ENCODE data around the gene HIP1R. TPM values are rescaled to one million over a fixed set of nuclear protein-coding genes. Genes with fewer than 3 reads are reported as not detected.

Gene HIP1R
- polyA plus RNA-seq, 1 experiment, result 12.8 TPM

GRCh38 chr12:122865268-122866231 lies 30.3 kb downstream of the HIP1R start:
- Histone ChIP-seq H3K4me3 (ENCODE audit: low read depth, low read length) (no peak overlapping the region), H3K36me3 (ENCODE audit: control insufficient read depth, insufficient read depth, low read length) (peaks cover 23% of the 10 kb centered on the region), H3K27me3 (ENCODE audit: control insufficient read depth, insufficient read depth, low read length) (no peaks in the 10 kb centered on the region)
- POLR2A ChIA-PET, result no interaction called here
- DNase-seq (ENCODE audit: low read depth), result no peak
- CTCF ChIA-PET, result interaction anchor here (0.7 to 11.1 kb wide), 5 partner anchors 15 to 737 kb away, joined by 3 to 275 read pairs (median 3); partner anchors contain the start of gene DDX55
- TF ChIP-seq, protein P1, sequence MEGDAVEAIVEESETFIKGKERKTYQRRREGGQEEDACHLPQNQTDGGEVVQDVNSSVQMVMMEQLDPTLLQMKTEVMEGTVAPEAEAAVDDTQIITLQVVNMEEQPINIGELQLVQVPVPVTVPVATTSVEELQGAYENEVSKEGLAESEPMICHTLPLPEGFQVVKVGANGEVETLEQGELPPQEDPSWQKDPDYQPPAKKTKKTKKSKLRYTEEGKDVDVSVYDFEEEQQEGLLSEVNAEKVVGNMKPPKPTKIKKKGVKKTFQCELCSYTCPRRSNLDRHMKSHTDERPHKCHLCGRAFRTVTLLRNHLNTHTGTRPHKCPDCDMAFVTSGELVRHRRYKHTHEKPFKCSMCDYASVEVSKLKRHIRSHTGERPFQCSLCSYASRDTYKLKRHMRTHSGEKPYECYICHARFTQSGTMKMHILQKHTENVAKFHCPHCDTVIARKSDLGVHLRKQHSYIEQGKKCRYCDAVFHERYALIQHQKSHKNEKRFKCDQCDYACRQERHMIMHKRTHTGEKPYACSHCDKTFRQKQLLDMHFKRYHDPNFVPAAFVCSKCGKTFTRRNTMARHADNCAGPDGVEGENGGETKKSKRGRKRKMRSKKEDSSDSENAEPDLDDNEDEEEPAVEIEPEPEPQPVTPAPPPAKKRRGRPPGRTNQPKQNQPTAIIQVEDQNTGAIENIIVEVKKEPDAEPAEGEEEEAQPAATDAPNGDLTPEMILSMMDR (IDR thresholded peaks at IDR 0.05; ENCODE audit: insufficient read depth, low read depth, low read length), result peak; percentile 37

DNA sequence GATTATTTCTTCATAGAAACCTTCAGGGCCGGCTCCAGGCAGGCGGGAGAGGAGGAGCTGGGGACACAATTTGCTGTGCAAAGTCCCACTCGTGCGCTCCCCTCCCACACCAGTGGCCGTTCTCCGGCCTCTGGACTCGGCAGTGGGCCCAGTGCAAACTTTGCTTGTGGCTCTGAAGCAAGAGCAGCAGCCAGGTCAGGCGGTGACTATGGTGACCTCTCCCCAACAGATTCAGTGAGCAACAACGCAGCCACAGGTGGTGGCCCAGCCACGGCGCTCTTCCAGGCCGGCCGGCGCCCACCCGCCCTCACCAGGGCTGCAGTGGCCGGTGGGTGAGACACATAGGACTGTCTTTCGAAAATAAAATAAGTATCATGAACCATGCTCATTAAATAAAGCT lies 31.1 kb downstream of the HIP1R start:
- peaks cover 23% of the 10 kb centered on the region for H3K36me3 ChIP-seq (ENCODE audit: control insufficient read depth, insufficient read depth, low read length)
- ChIA-PET CTCF (interaction anchor here (0.6 to 1.1 kb wide), 4 partner anchors 14 to 84 kb away, joined by 3 to 4 read pairs (median 4); no protein-coding TSS in a partner anchor), POLR2A (no interaction called here)
- no peaks in the 10 kb centered on the region for H3K27me3 ChIP-seq (ENCODE audit: control insufficient read depth, insufficient read depth, low read length)
- DNase-seq (ENCODE audit: low read depth), result no peak
- no peak overlapping the region for H3K4me3 ChIP-seq (ENCODE audit: low read depth, low read length)
- TF ChIP-seq, protein P1 (IDR thresholded peaks at IDR 0.05; ENCODE audit: insufficient read depth, low read depth, low read length), result no peak

DNA sequence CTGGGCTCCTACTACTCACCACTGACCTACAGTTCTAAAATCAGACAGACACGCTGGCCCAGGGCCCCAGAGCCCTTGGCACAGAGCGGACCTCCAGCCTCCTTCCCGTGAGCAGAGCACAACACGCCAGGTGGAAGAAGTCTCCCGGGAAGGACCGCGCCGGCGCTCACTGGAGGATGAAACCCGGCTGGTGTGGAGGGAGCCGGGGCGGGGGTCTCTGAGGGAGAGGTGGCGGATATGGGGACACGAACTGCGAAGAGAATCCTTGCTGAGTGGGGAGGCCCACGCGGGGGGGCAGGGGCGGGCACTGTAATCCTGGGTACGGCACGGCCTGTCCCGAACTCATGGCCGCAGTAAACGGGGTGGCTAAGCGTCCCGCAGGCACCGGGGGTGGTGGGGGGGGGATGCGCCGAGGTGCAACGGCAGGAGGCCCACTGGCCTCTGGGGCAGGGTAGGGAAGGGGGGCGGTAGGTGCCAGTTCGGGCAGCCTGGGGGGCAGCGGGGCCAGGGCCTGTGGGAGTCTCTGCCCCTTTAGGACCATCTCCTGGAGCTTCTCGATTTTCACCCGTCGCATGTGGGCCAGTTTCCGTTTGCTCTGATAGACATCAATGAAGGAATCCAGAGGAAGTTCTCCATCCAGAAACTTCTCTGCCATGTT lies 31.8 kb downstream of the HIP1R start:
- DNase-seq (ENCODE audit: low read depth), result no peak

GRCh38 chr12:122867691-122868461 lies 32.6 kb downstream of the HIP1R start:
- DNase-seq (ENCODE audit: low read depth), result no peak
- CTCF ChIA-PET, result interaction anchor here (0.8 to 5.3 kb wide), 2 partner anchors 7 to 74 kb away, joined by 3 to 50 read pairs; no protein-coding TSS in a partner anchor
- Histone ChIP-seq H3K4me3 (ENCODE audit: low read depth, low read length) (no peak overlapping the region), H3K27me3 (ENCODE audit: control insufficient read depth, insufficient read depth, low read length) (no peaks in the 10 kb centered on the region), H3K36me3 (ENCODE audit: control insufficient read depth, insufficient read depth, low read length) (peaks cover 23% of the 10 kb centered on the region)
- POLR2A ChIA-PET, result no interaction called here
- TF ChIP-seq, protein P1 (IDR thresholded peaks at IDR 0.05; ENCODE audit: insufficient read depth, low read depth, low read length), result no peak; the same call in 1 of the 2 replicates

More for the DNA sequence above, 31.8 kb downstream of the HIP1R start:
- CTCF ChIA-PET, result interaction anchor here (0.6 to 1.1 kb wide), 2 partner anchors 30 to 83 kb away, joined by 3 to 4 read pairs; no protein-coding TSS in a partner anchor
- POLR2A ChIA-PET, result no interaction called here
- TF ChIP-seq, protein P1 (IDR thresholded peaks at IDR 0.05; ENCODE audit: insufficient read depth, low read depth, low read length), result no peak
- no peaks in the 10 kb centered on the region for H3K27me3 ChIP-seq (ENCODE audit: control insufficient read depth, insufficient read depth, low read length)
- H3K4me3 ChIP-seq (ENCODE audit: low read depth, low read length), result no peak overlapping the region
- H3K36me3 ChIP-seq (ENCODE audit: control insufficient read depth, insufficient read depth, low read length), result peaks cover 23% of the 10 kb centered on the region
